Medulla oblongata (tissue), 1 donor: ENCODE results near the gene HSPB3.
"Not testable (repeated sequence)": the region's sequence is repeated elsewhere in the genome, so short reads cannot be mapped to it uniquely, and the experiment has no call there.

Source experiments
- DNase-seq: peaks from one replicate; pipeline ENCODE4 v3.0.0-alpha.2; 2015; ENCODE audit errors: extremely low spot score

Gene HSPB3

GRCh38 chr5:54457094-54457862 is 1.8 kb downstream of the HSPB3 start:
- no peak for DNase-seq

- DNase-seq: no peak
These were observed 2.7 kb downstream of the HSPB3 start for GRCh38 chr5:54458221-54458620.

GRCh38 chr5:54460181-54460919 is 4.9 kb downstream of the HSPB3 start:
- no peak for DNase-seq

- no peak for DNase-seq
These were observed 6.8 kb downstream of the HSPB3 start for GRCh38 chr5:54462281-54462680.

- no peak for DNase-seq
These were observed 8.2 kb downstream of the HSPB3 start for GRCh38 chr5:54463713-54464112.

GRCh38 chr5:54469622-54470021 is 14.1 kb downstream of the HSPB3 start:
- DNase-seq: peak; percentile 68

GRCh38 chr5:54470128-54470527 is 14.6 kb downstream of the HSPB3 start:
- no peak for DNase-seq

GRCh38 chr5:54470677-54471076 is 15.2 kb downstream of the HSPB3 start:
- no peak for DNase-seq

- DNase-seq: no peak
These were observed 15.9 kb downstream of the HSPB3 start for GRCh38 chr5:54471398-54471797.

- DNase-seq: no peak
These were observed 21.2 kb downstream of the HSPB3 start for GRCh38 chr5:54476682-54477081.

- no peak for DNase-seq
These were observed 22.5 kb downstream of the HSPB3 start for GRCh38 chr5:54477941-54478478.

- no peak for DNase-seq
These were observed 24.8 kb downstream of the HSPB3 start for GRCh38 chr5:54480296-54480695.

GRCh38 chr5:54484219-54484894 is 28.9 kb downstream of the HSPB3 start:
- DNase-seq: no peak

- not testable (repeated sequence) for DNase-seq
These were observed 30.2 kb downstream of the HSPB3 start for GRCh38 chr5:54485659-54486058.

- not testable (repeated sequence) for DNase-seq
These were observed 34.1 kb downstream of the HSPB3 start for GRCh38 chr5:54489648-54489979.

GRCh38 chr5:54491326-54491725 is 35.8 kb downstream of the HSPB3 start:
- DNase-seq: no peak

- DNase-seq: peak; percentile 28
These were observed 36.7 kb downstream of the HSPB3 start for GRCh38 chr5:54492178-54492577.

GRCh38 chr5:54495027-54495426 is 39.5 kb downstream of the HSPB3 start:
- DNase-seq: no peak
